Naive thymus-derived CD4-positive, alpha-beta T cell (primary cell): ENCODE results near the gene KLC1. TPM values are rescaled to one million over a fixed set of nuclear protein-coding genes. Genes with fewer than 3 reads are reported as not detected.
A peak's percentile ranks its signal among the peaks of the same experiment; 100 is the strongest.
"Not testable (repeated sequence)": the region's sequence is repeated elsewhere in the genome, so short reads cannot be mapped to it uniquely, and the experiment has no call there.

Experiments used
- ATAC-seq: fragments of 150-1000 bp; cut with Tn5 transposase; 2 replicates; pipeline ENCODE4 v1.10.0; 2021; ENCODE audit warnings: mild to moderate bottlenecking, moderate library complexity
- CTCF ChIA-PET: fragments of 350-600 bp; sonication (Branson Sonifier 250); formaldehyde crosslinking; loops from one replicate; lab custom pipeline; 2021; ENCODE audit warnings: antibody characterized with exemption; lab: Charles Lee
- POLR2A ChIA-PET: fragments of 350-600 bp; sonication (Branson Sonifier 250); formaldehyde crosslinking; loops from one replicate; lab custom pipeline; 2021; ENCODE audit warnings: antibody characterized with exemption, inconsistent platforms; lab: Charles Lee
- DNase-seq, 9 donors: peaks; one replicate each; pipeline versions ENCODE4 v3.0.0 to v3.0.0-alpha.2; 2020 to 2022; ENCODE audit warnings: mixed read lengths in 1 of 9
- H3K27ac ChIP-seq: one replicate; pipeline ENCODE4 v1.7.0; 2013; ENCODE audit warnings: mild to moderate bottlenecking, low read depth, low read length, moderate library complexity
- H3K27me3 ChIP-seq, 2 donors: one replicate each; pipeline ENCODE4 v1.7.0; 2013; ENCODE audit warnings: low read length in 2 of 2, mild to moderate bottlenecking in 2 of 2, moderate library complexity in 2 of 2; ENCODE audit not compliant: control insufficient read depth in 2 of 2, insufficient read depth in 2 of 2
- H3K36me3 ChIP-seq, 3 experiments: 1 replicate in 2 of 3; 2 replicates in 1 of 3; pipeline ENCODE4 v1.7.0; 2013; ENCODE audit warnings: low read length in 3 of 3, mild to moderate bottlenecking in 3 of 3, moderate library complexity in 1 of 3; ENCODE audit not compliant: insufficient read depth in 3 of 3, control insufficient read depth in 2 of 3
- H3K4me1 ChIP-seq, 2 donors: one replicate each; pipeline ENCODE4 v1.7.0; 2013; ENCODE audit warnings: low read length in 2 of 2, mild to moderate bottlenecking in 2 of 2, moderate library complexity in 1 of 2; ENCODE audit not compliant: control insufficient read depth in 2 of 2, insufficient read depth in 2 of 2
- H3K4me3 ChIP-seq: 2 replicates; pipeline ENCODE4 v1.7.0; 2013; ENCODE audit warnings: mild to moderate bottlenecking, low read length
- H3K9me3 ChIP-seq, 3 experiments: 1 replicate in 2 of 3; 2 replicates in 1 of 3; pipeline ENCODE4 v1.7.0; 2013; ENCODE audit warnings: low read length in 3 of 3; ENCODE audit not compliant: control insufficient read depth in 2 of 3
- H3K27ac Mint-ChIP-seq, 9 donors: one replicate each; pipeline ENCODE4 v1.8.0; 2020 to 2022; ENCODE audit warnings: mixed read lengths in 9 of 9, mild to moderate bottlenecking in 8 of 9, moderate library complexity in 5 of 9, inconsistent platforms in 2 of 9
- H3K27me3 Mint-ChIP-seq, 5 donors: one replicate each; pipeline ENCODE4 v1.8.0; 2021 to 2022; ENCODE audit warnings: mixed read lengths in 5 of 5, mild to moderate bottlenecking in 1 of 5
- H3K36me3 Mint-ChIP-seq, 5 donors: one replicate each; pipeline ENCODE4 v1.8.0; 2020 to 2022; ENCODE audit warnings: mixed read lengths in 5 of 5, mild to moderate bottlenecking in 3 of 5, inconsistent platforms in 1 of 5
- H3K4me1 Mint-ChIP-seq, 7 donors: one replicate each; pipeline ENCODE4 v1.8.0; 2020 to 2022; ENCODE audit warnings: mixed read lengths in 7 of 7, mild to moderate bottlenecking in 3 of 7, inconsistent platforms in 1 of 7
- H3K4me3 Mint-ChIP-seq, 10 donors: one replicate each; pipeline ENCODE4 v1.8.0; 2020 to 2022; ENCODE audit warnings: mild to moderate bottlenecking in 10 of 10, mixed read lengths in 10 of 10, moderate library complexity in 6 of 10, inconsistent platforms in 2 of 10
- H3K9me3 Mint-ChIP-seq, 11 donors: one replicate each; pipeline ENCODE4 v1.8.0; 2020 to 2022; ENCODE audit warnings: mixed read lengths in 11 of 11, mild to moderate bottlenecking in 4 of 11, inconsistent platforms in 1 of 11, moderate library complexity in 1 of 11
- intact Hi-C, 2 donors: fragments of 100-400 bp; cut with micrococcal nuclease; formaldehyde crosslinking; loops; one replicate each; pipeline ENCODE4 v1.15.1; 2023
- polyA plus RNA-seq, 2 donors: library from polyadenylated mRNA; unstranded; fragments of 300-500 nt; fragmentation: Illumina TruSeq; gene quantifications; one replicate each; pipeline ENCODE4 v1.2.3, GENCODE V29; 2021
- total RNA-seq, 6 experiments: library from RNA in 5 of 6; stranded (reverse) in 5 of 6; gene quantifications; 1 replicate in 5 of 6; 2 replicates in 1 of 6; pipeline ENCODE4 v1.2.3 and lab custom pipeline; 2021 to 2026

The KLC1 gene
- total and polyA plus RNA-seq, 7 experiments from 2014 or later = 65.5 to 268 (median 161) TPM

DNA sequence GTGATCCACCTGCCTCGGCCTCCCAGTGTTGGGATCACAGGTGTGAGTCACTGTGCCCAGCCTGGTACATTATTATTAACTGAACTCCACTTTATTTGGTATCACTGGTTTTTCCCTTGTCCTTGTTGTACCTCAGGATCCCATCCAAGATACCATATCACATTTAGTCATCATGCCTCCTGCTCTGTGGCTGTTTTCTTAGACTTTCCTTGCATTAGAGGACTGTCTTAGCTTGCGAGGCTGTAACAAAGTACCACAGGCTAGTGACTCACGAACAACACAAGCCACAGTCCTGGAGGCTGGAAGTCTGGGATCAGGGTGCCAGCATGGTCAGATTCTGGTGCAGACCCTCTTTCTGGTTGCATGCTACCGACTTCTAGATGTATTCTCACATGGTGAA, 12.2 kb downstream of the KLC1 start:
- H3K27ac Mint-ChIP-seq = peak overlapping the region in 1 of 9 donors; percentile 12
- no peak for ATAC-seq

DNA sequence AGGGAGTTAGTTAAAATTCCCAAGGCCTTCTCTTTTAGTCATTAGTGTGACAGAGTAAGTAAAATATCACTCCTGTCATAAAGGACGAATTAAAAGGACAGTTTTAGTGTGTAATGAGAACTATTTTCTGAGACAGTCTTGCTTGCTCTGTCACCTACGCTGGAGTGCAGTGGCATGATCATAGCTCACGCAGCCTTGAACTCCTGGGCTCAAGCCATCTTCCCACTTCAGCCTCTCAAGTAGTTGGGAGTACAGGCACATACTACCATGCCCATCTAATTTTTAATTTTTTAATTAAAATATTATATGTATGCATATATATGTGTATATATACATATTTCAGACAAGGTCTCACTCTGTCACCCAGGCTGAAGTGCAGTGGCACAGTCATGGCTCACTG, 17.2 kb downstream of the KLC1 start:
- Mint-ChIP-seq H3K27ac (no peak overlapping the region), H3K27me3 (no peaks in the 10 kb centered on the region), H3K4me3 (no peak overlapping the region), H3K9me3 (no peaks in the 10 kb centered on the region), H3K36me3 (no peaks in the 10 kb centered on the region), H3K4me1 (peaks cover 5 to 38% (median 26%) of the 10 kb centered on the region in 7 donors)
- H3K9me3 ChIP-seq = no peaks in the 10 kb centered on the region
- intact Hi-C loops = no loop called here
- ChIA-PET POLR2A (interaction anchor here (0.6 kb wide), 1 partner anchor 1276 kb away, joined by 4 read pairs; no protein-coding TSS in a partner anchor), CTCF (no interaction called here)
- peaks cover 0 to 3% (median 0%) of the 10 kb centered on the region in 3 experiments for H3K36me3 ChIP-seq
- no peak for ATAC-seq
- H3K27me3 ChIP-seq = no peaks in the 10 kb centered on the region
- no peaks in the 10 kb centered on the region for H3K4me1 ChIP-seq
- H3K4me3 ChIP-seq = no peak overlapping the region
- H3K27ac ChIP-seq = no peak overlapping the region
- DNase-seq = no peak

More for the DNA sequence above, 12.2 kb downstream of the KLC1 start:
- Histone ChIP-seq H3K27ac (no peak overlapping the region), H3K4me1 (peaks cover 4 to 12% of the 10 kb centered on the region in 2 donors), H3K9me3 (no peaks in the 10 kb centered on the region), H3K27me3 (no peaks in the 10 kb centered on the region), H3K36me3 (no peaks in the 10 kb centered on the region), H3K4me3 (no peak overlapping the region)
- ChIA-PET POLR2A (no interaction called here), CTCF (no interaction called here)
- Mint-ChIP-seq H3K27me3 (no peaks in the 10 kb centered on the region), H3K36me3 (peaks cover 0 to 7% (median 6%) of the 10 kb centered on the region in 5 donors), H3K4me1 (peaks cover 17 to 59% (median 40%) of the 10 kb centered on the region in 7 donors), H3K9me3 (no peaks in the 10 kb centered on the region), H3K4me3 (no peak overlapping the region)
- DNase-seq = no peak
- intact Hi-C loops = no loop called here

DNA sequence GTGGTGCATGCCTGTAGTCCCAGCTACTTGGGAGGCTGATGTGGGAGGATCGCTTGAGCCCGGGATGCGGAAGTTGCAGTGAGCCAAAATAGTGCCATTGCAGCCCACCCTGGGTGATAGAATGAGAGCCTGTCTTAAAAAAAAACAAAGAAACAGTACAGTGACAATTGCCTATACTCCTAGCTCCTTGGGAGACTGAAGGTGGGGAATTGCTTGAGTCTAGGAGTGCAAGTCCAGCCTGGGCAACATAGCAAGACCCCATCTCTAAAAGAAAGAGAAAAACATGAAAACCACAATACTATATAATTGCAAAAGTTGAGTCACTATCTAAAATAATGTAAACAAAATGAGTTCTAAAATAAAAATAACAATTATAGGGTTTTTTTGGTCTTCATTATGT, 20.0 kb downstream of the KLC1 start:
- no peak for DNase-seq
- Histone ChIP-seq H3K9me3 (no peaks in the 10 kb centered on the region), H3K36me3 (peaks cover 0 to 11% (median 0%) of the 10 kb centered on the region in 3 experiments), H3K27me3 (no peaks in the 10 kb centered on the region), H3K4me1 (no peaks in the 10 kb centered on the region), H3K27ac (no peak overlapping the region), H3K4me3 (no peak overlapping the region)
- no peaks in the 10 kb centered on the region for H3K27me3 Mint-ChIP-seq
- peak overlapping the region in 1 of 10 donors; percentile 38 for H3K4me3 Mint-ChIP-seq
- H3K36me3 Mint-ChIP-seq = peaks cover 0 to 4% (median 0%) of the 10 kb centered on the region in 5 donors
- no peak for ATAC-seq
- peak overlapping the region in 1 of 9 donors; percentile 49 for H3K27ac Mint-ChIP-seq
- H3K4me1 Mint-ChIP-seq = peaks cover 0 to 46% (median 35%) of the 10 kb centered on the region in 7 donors
- H3K9me3 Mint-ChIP-seq = no peaks in the 10 kb centered on the region
- ChIA-PET POLR2A (no interaction called here), CTCF (interaction anchor here (0.6 kb wide), 1 partner anchor 29 kb away, joined by 6 read pairs; no protein-coding TSS in a partner anchor)
- intact Hi-C loops = no loop called here

DNA sequence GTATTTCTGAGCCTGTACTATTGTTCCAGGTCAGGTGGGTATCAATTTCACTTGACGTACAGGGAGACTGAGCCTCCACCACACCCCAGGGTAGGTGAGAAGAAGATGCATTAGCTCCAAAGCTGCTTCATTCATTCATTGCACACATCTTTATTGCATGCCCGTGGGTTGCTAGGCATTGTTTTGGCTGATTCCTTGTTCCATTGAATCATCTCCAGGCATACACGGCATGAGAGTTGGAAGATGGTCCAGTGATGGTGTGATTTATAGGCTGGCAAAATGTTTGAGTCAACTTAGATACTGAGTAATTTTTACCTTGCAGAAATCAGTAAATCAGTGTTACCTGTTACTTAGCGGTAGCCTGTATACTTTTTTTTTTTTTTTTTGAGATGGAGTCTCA, 21.2 kb downstream of the KLC1 start:
- peaks cover 0 to 40% (median 31%) of the 10 kb centered on the region in 7 donors for H3K4me1 Mint-ChIP-seq
- Histone ChIP-seq H3K4me3 (no peak overlapping the region), H3K4me1 (no peaks in the 10 kb centered on the region), H3K36me3 (peaks cover 0 to 20% (median under 1%) of the 10 kb centered on the region in 3 experiments), H3K27ac (no peak overlapping the region), H3K27me3 (no peaks in the 10 kb centered on the region), H3K9me3 (no peaks in the 10 kb centered on the region)
- no peaks in the 10 kb centered on the region for H3K9me3 Mint-ChIP-seq
- POLR2A ChIA-PET = no interaction called here
- intact Hi-C loops = no loop called here
- CTCF ChIA-PET = interaction anchor here (0.6 kb wide), 1 partner anchor 76 kb away, joined by 4 read pairs; no protein-coding TSS in a partner anchor
- no peaks in the 10 kb centered on the region for H3K27me3 Mint-ChIP-seq
- H3K27ac Mint-ChIP-seq = no peak overlapping the region
- DNase-seq (no peak), ATAC-seq (no peak)
- peaks cover 3 to 10% (median 5%) of the 10 kb centered on the region in 5 donors for H3K36me3 Mint-ChIP-seq
- H3K4me3 Mint-ChIP-seq = no peak overlapping the region

DNA sequence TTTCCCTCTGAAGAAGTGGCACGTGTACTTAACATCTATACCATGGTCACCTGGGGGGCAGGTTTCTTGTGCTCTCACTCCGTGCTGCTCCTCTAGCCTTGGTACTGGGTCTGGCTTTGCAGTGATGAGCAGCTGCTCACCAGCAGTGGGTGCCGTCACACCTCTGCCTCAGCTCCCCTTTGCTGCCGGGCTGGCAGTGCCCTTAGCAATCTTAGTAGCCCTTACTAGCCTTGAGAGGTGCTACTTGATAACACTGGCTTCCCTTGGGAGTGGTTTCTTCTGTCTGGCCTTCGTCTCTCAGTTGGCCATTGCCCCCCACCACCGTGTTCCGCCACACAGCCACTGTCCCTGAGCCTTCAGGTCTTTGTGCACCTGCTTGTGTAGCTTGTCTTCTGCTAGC, 22.6 kb downstream of the KLC1 start:
- DNase-seq (no peak), ATAC-seq (no peak)
- Histone ChIP-seq H3K9me3 (no peaks in the 10 kb centered on the region), H3K27ac (no peak overlapping the region), H3K27me3 (no peaks in the 10 kb centered on the region), H3K36me3 (peaks cover 5 to 32% (median 10%) of the 10 kb centered on the region in 3 experiments), H3K4me3 (no peak overlapping the region), H3K4me1 (no peaks in the 10 kb centered on the region)
- ChIA-PET CTCF (interaction anchor here (0.6 kb wide), 1 partner anchor 60 kb away, joined by 6 read pairs; no protein-coding TSS in a partner anchor), POLR2A (interaction anchor here (0.8 kb wide), 1 partner anchor 16 kb away, joined by 3 read pairs; no protein-coding TSS in a partner anchor)
- peaks cover 3 to 14% (median 5%) of the 10 kb centered on the region in 5 donors for H3K36me3 Mint-ChIP-seq
- no peak overlapping the region for H3K4me3 Mint-ChIP-seq
- H3K9me3 Mint-ChIP-seq = no peaks in the 10 kb centered on the region
- H3K27ac Mint-ChIP-seq = no peak overlapping the region
- no peaks in the 10 kb centered on the region for H3K27me3 Mint-ChIP-seq
- intact Hi-C loops = no loop called here
- H3K4me1 Mint-ChIP-seq = peaks cover 7 to 37% (median 21%) of the 10 kb centered on the region in 7 donors

DNA sequence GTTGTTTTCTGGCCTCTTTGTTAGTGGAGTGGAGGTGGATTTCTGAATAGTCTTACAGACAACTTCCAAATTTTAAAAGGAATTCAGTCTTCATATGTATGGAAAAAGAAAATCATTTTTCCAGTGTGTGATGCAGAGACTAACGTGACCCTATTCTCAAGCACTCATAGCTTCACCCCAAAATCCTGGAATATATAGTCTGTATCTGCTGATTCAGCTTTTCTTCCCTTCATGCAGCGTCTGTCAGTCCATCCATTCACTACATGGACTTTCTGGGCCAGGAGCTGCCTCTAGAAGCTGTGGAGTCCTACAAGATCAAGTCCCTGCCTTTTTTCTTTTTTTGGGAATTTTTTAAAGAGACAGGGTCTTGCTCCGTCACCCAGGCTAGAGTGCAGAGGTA, 23.8 kb downstream of the KLC1 start:
- intact Hi-C loops = no loop called here
- H3K9me3 ChIP-seq = no peaks in the 10 kb centered on the region
- H3K27ac ChIP-seq = no peak overlapping the region
- H3K27me3 ChIP-seq = no peaks in the 10 kb centered on the region
- ChIA-PET POLR2A (no interaction called here), CTCF (interaction anchor here (0.6 kb wide), 1 partner anchor 34 kb away, joined by 3 read pairs; no protein-coding TSS in a partner anchor)
- H3K27me3 Mint-ChIP-seq = no peaks in the 10 kb centered on the region
- no peak overlapping the region for H3K4me3 ChIP-seq
- no peaks in the 10 kb centered on the region for H3K9me3 Mint-ChIP-seq
- peaks cover 5 to 21% (median 6%) of the 10 kb centered on the region in 5 donors for H3K36me3 Mint-ChIP-seq
- peaks cover 7 to 36% (median 21%) of the 10 kb centered on the region in 7 donors for H3K4me1 Mint-ChIP-seq
- H3K4me1 ChIP-seq = no peaks in the 10 kb centered on the region
- peaks cover 10 to 44% (median 17%) of the 10 kb centered on the region in 3 experiments for H3K36me3 ChIP-seq
- ATAC-seq = no peak
- no peak for DNase-seq
- H3K4me3 Mint-ChIP-seq = no peak overlapping the region
- H3K27ac Mint-ChIP-seq = peak overlapping the region in 1 of 9 donors; percentile 32

DNA sequence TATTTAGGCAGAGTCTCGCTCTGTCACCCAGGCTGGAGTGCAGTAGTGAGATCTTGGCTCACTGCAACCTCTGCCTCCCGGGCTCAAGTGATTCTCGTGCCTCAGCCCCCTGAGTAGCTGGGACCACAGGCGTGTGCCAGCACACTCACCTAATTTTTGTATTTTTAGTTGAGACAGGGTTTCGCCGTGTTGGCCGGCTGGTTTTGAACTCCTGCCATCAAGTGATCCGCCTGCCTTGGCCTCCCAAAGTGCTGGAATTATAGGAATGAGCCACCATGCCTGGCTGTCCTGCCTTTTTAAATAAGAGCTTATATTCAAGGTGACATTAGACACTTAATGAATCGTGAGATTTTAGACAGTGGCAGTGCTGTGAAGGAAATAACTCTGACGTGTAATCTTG, 24.3 kb downstream of the KLC1 start:
- H3K4me3 Mint-ChIP-seq, H3K9me3 ChIP-seq, H3K27ac ChIP-seq, H3K9me3 Mint-ChIP-seq, POLR2A ChIA-PET, intact Hi-C loops, H3K4me3 ChIP-seq, H3K27me3 ChIP-seq, ATAC-seq, DNase-seq, H3K27ac Mint-ChIP-seq, H3K4me1 ChIP-seq, H3K27me3 Mint-ChIP-seq: not testable (repeated sequence)
- H3K4me1 Mint-ChIP-seq = peaks cover 7 to 36% (median 21%) of the 10 kb centered on the region in 7 donors
- CTCF ChIA-PET = interaction anchor here (0.6 kb wide), 1 partner anchor 35 kb away, joined by 3 read pairs; no protein-coding TSS in a partner anchor
- peaks cover 10 to 47% (median 18%) of the 10 kb centered on the region in 3 experiments for H3K36me3 ChIP-seq
- H3K36me3 Mint-ChIP-seq = peaks cover 5 to 25% (median 6%) of the 10 kb centered on the region in 5 donors
